HG02938 (cell line): ENCODE measurements around the gene FGFR3.

Experiments used
- ATAC-seq: cut with Tn5 transposase; IDR thresholded peaks from one replicate; pipeline ENCODE4 v1.9.1; 2021; ENCODE audit warnings: mild to moderate bottlenecking, moderate library complexity; ENCODE audit not compliant: unreplicated experiment

The FGFR3 gene

DNA sequence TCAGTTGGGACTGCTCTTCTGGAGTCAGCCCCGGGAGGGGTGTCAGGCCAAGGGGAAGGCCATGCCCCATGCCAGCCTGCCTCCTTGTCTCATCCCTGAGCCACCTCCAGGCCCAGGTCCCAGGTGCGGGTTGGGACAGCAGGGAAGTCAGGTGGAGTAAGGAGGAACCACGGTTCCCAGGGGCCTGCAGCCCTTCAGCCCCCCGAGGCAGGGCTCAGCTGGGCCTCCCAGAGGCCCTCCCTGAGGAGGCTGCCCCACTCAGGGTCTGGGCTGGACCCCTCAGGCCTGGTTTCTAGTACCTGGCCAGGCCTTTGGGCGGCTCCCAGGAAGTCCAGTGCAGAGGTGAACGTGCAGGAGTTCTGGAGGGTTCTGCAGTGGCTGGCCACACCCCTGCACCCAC, 23.4 kb upstream of the FGFR3 start:
- no peak for ATAC-seq

DNA sequence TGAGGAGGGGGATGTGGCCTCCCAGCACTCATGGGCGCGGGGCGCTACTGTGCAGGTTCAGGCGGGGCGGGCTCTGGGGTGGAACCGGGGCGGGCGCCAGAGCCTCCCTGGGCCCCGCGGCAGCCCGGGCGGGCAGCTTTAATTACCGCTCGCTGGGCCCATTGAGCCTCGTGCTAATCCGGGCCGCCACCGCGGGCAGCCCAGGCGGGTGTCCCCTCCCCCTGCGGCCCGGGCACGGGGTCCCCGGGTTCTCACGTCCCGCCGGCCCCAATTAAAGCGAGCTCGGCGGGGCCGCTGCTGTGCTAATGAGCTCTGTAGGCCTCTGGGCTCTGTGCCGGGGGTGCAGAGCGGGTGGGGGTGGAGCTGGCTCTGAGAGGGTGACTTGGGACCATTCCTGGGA, 22.8 kb upstream of the FGFR3 start:
- ATAC-seq, result no peak

GRCh38 chr4:1770791-1771231, 22.3 kb upstream of the FGFR3 start:
- ATAC-seq, result no peak

- no peak for ATAC-seq
Measured at GRCh38 chr4:1771555-1772305, 21.4 kb upstream of the FGFR3 start.

DNA sequence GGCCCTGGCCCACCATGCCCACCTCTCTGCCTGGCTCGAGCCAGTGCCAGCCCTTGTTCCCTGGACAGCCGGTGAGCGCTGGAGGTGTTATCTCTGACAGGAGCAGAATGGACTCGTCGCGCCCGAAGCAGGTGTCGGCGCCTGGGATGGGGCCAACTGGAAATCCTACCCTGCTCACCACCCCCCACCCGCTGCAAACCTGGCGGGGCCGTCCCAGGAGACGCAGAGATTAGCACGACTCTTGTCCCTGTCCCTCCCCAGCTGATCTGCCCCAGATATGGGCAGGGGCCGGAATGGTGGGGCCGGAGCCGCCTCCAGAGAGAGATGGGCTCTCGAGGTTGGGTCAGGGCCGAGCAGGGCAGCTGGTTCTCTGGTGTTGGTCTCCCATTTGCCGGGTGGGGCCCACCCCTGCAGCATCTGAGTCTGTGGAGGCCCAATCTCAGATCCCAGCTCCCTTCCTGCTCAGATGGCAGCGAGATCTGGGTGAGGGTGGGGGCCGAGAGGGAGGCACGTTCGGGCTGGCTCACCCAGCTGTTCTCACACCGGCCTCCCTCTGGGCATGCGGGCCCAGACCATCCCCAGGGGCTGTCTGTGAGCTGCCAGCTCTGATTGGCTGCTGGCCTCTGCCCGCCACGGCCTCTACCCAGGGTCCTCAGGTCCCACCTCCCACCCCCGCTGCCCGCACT, 20.1 kb upstream of the FGFR3 start:
- no peak for ATAC-seq

GRCh38 chr4:1773754-1774153, 19.3 kb upstream of the FGFR3 start:
- ATAC-seq, result no peak

DNA sequence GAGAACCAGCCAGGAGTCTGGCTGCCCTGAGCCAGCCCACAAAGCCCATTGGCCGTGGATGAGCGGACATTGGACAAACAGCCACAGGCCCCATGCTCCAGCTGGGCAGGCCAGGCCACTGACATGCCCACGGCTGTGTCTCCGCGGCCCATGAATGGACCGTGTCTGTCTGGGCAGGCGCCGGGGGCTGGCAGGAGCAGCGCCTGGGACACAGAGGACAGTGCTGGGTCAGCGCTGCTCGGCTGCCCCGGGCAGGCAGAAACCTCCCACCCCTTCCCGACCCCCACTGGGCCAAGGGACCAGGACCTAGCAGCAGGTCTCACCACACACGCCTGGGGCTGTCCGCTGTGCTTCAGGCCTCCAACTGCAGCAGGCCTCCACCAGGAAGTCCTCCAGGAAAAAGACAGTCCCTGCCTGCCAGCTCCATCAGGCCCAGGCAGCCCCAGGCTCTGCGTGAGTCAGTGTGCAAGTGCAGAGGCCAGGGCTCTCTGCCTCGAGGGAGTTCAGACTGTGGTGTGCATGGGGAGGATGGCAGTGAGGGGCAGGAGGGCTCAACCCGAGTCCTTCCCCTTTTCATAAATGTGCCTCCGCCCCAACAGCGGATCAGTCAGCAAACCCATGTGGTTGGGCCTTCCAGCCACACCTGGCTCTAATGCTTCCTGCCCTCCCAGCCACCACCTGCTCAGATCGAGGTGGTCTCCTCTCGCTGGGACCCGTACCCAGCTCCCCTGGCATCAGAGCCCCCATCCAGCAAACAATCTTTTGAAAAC, 17.2 kb upstream of the FGFR3 start:
- no peak for ATAC-seq

DNA sequence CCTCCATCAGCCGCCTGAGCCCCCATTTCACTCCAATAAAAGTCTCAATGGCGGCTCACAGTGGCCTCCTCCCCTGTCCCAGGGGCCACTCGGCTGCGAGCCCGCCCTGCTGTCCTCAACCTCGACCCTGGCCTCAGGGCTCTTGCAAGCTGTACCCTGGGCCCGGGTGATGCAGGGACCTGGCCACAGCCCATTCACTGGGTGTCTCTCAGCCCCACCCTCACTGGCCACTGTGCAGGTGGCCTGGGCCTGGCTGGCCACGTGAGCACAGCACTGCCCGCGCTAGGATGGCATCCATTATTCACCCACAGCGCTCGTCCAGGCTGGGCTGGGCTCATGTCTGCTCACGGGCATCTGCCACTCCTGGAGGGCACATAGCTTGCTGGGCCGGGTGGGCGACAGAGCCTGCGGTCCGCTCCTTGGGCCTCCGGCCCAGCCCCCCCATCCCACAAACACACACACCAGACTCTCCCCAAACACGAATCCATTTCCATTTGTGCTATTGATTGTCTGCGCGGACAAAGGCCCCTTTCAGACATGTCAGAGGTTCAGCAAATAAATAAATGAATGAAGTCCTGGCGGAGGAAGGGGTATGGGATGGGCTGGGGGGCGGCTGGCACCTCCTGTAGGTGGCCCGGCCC, 16.5 kb upstream of the FGFR3 start:
- ATAC-seq, result no peak

DNA sequence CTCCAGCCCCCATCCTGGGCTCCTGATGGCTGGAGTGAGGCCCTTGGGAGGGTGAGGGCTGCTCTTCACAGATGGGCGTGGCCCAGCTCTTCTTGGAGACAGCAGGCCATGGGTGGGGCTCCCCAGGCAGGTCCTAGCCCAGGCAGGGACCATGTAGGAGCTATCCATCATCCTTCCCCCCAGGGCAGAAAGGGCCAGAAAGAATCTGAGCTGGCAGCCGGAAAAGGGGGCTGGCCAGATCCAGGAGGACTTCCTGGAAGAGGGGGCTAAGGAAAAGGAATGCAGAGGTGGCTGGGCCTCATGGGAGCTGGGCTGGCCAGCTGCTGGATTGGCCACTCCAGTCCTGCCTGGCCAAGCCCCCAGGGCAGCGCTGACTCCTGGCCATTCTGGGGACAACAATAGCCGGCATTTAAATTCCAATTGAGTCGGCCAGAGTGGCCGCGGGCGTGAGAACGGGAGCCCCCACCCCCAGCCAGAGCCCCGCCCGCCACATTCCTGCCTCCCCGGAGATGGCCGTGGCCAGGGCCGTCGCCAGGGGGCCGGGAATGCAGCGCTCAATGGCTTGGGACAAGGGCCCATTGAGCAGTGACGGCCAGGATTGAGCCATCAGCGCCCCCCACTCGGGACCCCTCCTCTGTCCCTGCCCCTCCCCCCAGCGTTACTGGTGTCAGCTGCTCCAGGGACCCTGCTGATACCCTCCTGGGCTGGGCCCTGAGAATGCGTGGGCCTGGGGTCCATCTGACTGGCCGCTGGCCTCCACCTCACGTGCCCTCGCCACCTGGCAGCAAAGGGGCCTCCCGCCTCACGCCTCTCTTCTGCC, 15.1 kb upstream of the FGFR3 start:
- no peak for ATAC-seq

DNA sequence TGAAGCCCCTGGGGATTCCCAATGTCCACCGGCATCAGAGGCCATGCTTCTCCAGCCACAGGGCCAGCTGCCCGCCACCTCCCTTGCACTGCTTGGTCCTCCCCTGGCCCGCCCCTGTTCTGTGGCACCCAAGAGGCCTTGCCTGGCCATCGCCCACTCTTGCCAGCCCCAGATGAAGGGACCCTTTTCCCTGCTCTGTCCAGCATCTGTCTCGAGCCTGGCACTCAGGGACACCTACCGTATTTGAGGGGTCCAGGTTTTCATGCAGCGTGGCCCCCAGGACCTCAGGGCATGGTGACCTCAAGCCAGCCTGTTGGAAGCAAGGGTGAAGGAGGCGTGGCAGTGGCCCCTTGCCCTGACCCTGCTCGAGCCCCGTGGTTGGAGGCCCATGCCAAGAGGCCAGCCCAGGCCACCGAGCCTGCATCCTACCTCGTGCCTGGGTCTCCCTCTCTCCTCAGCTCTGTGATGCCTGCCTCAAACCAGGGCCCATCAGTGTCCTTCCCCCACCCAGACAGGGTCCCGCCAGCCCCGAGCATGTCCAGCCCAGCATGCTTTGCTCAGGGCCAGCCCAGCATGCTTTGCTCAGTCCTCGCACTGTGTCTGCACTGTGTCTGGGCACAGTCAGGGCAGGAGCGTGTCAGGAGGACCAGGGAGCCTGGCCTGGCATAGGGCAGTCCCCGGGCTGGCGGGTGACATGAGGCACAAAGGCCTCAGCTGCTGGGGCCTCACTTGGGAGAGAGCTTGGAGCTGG, 14.3 kb upstream of the FGFR3 start:
- no peak for ATAC-seq

DNA sequence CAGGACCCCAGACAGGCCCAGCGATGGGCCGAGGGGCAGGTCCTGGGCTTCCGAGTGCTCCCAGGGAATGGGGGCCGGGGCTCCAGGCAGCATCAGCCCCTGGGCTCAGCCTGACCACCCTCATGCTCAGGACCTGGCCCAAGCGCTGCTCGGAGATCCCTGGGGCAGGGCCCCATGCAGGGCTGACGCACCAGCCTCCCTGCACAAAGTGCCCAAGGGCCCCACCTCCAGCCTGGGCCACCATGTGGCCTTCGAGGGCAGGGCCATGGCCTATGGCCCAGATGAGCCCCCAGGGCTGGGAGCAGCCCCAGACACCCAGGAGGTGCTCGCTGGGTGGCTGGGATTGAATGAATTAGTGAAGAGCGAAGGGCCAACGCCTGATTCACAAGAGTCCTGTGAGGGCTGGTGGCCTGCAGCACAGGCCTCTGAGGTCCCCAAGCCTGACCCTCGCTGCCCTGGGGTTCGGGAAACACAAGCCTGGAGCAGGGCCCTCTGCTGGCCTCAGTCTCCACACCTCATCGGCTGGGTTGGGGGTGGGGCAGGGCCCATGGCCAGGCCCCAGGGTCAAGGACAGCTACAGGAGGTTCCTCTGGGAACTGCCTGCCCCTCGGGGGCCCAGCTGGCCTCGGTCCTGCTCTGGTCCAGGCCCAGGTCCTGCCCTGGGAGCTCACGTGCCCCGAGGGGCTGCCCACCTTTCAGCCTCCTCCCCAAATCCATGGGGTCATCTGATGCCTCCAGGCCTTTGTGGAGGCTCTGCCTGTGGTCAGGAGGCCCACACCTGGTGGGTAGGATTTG, 13.3 kb upstream of the FGFR3 start:
- ATAC-seq, result no peak

- ATAC-seq, result no peak
Measured at GRCh38 chr4:1780435-1780834, 12.7 kb upstream of the FGFR3 start.

DNA sequence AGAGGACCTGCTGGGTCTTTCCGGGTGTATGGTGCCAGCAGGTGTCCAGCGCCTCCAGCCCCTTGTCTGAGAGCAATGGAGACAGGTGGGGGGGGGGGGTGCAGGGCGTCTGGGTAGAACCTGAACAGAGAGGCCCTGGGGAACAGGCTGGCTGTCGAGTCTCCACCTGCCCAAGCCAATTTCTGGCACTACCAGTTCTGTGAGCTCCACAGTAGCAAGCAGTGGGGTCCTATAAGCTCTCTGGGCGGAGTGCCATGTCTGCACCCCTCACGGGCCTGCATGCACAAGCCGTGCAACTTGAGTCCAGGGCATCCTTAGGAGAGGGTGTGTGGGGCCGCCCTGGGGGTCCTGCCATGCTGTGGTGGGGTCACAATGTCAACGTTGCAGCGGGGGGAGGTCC, 10.1 kb upstream of the FGFR3 start:
- no peak for ATAC-seq

DNA sequence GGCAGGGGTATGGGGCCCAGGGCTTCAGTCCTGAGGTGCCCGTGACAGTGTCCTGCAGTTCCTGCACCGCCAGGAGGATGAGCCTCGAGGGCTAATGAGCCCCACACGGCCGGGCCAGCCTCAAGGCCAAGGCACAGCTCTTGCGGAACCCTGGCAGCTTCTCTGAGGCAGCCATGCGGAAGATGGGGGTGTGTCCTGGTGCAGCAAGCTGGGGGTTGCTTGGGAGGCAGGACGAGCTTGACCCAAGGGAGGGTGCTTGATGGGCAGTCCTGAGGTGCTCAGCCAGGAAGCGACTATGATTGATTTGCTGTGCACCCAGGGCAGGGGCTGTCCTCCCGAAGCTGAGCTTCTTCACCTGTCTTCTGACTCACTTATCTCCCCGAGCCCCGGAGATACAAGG, 9.1 kb upstream of the FGFR3 start:
- ATAC-seq, result no peak

DNA sequence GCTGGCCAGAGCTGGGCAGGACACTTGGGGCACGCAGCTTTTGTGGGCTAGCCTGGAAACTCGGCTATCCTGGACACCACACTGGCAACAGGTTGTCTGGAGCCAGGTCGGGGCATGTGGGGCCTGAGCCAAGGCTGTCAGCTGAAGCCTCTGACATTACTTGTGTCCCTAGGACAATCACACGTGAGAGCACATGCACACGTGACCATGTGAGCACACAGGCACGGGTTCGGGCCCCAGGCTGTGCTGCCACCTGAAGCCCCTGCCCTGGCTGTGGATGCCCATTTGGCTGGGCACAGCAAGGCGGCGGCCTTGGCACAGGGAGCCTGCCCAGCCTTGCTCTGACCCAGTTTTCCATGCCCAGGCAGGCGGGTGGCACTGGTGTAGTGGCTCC, 8.7 kb upstream of the FGFR3 start:
- no peak for ATAC-seq

- ATAC-seq, result no peak
Measured at GRCh38 chr4:1784789-1785591, 8.1 kb upstream of the FGFR3 start.

DNA sequence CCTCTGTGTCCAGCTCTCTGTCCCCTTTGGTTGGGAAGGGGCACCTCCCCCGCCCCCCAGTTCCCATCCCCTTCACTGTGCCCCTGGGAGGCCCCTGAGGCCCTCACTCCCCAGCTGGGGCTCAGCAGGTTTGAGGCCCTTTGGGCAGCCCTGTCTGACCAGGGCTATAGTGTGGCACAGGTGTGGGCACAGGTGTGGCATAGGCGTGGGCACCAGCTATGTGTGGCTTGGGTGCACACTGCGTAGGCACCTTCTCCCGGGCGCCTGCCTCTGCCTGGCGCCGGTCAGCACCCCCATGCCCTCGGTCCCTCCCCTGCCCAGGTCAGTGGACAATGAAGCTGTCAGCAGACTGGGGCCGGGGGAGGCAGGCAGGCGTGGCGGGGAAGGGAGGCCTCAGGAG, 7.5 kb upstream of the FGFR3 start:
- no peak for ATAC-seq
